Neural progenitor cell (in vitro differentiated cells): ENCODE results near the gene MRAP. TPM values are rescaled to one million over a fixed set of nuclear protein-coding genes. Genes with fewer than 3 reads are reported as not detected.

Experiments used
- DNase-seq: peaks from one replicate; pipeline ENCODE4 v3.0.0-alpha.2; 2016; ENCODE audit warnings: low spot score
- H2AFZ ChIP-seq: fragments of 200-600 bp; sonication (generic); replicated peaks from 2 replicates; pipeline ENCODE4 v1.6.1; 2016; ENCODE audit warnings: antibody characterized with exemption
- H3F3A ChIP-seq: fragments of 200-600 bp; sonication (generic); 2 replicates; pipeline ENCODE4 v1.6.1; 2016; ENCODE audit warnings: antibody characterized with exemption, low read depth
- H3K27ac ChIP-seq: fragments of 200-600 bp; sonication (generic); 2 replicates; pipeline ENCODE4 v1.5.1; 2016; ENCODE audit warnings: mild to moderate bottlenecking
- H3K27me3 ChIP-seq: fragments of 200-600 bp; sonication (generic); 2 replicates; pipeline ENCODE4 v1.6.1; 2016; ENCODE audit warnings: mild to moderate bottlenecking, moderate library complexity
- H3K36me3 ChIP-seq: fragments of 200-600 bp; sonication (generic); 2 replicates; pipeline ENCODE4 v1.5.1; 2016
- H3K4me1 ChIP-seq: fragments of 200-600 bp; sonication (generic); 2 replicates; pipeline ENCODE4 v1.6.1; 2016; ENCODE audit warnings: mixed run types
- H3K4me2 ChIP-seq: fragments of 200-600 bp; sonication (generic); 2 replicates; pipeline ENCODE4 v1.6.1; 2016
- H3K4me3 ChIP-seq: fragments of 200-600 bp; sonication (generic); 2 replicates; pipeline ENCODE4 v1.5.1; 2016
- H3K79me2 ChIP-seq: fragments of 200-600 bp; sonication (generic); 2 replicates; pipeline ENCODE4 v1.6.1; 2016; ENCODE audit warnings: low read depth
- H3K9ac ChIP-seq: fragments of 200-600 bp; sonication (generic); 2 replicates; pipeline ENCODE4 v1.6.1; 2016
- H3K9me3 ChIP-seq: fragments of 200-600 bp; sonication (generic); 2 replicates; pipeline ENCODE4 v1.5.1; 2016; ENCODE audit warnings: low read depth
- H4K20me1 ChIP-seq: fragments of 200-600 bp; sonication (generic); 2 replicates; pipeline ENCODE4 v1.6.1; 2016; ENCODE audit warnings: low read depth
- H3K27ac Mint-ChIP-seq: 3 replicates; pipeline ENCODE4 v1.8.0; 2021; ENCODE audit warnings: mixed read lengths
- H3K27me3 Mint-ChIP-seq: 2 replicates; pipeline ENCODE4 v1.8.0; 2022; ENCODE audit warnings: low read depth, mild to moderate bottlenecking, inconsistent platforms, moderate library complexity, mixed read lengths; ENCODE audit not compliant: insufficient read depth
- H3K36me3 Mint-ChIP-seq: 3 replicates; pipeline ENCODE4 v1.8.0; 2021; ENCODE audit warnings: mixed read lengths
- H3K4me1 Mint-ChIP-seq: 3 replicates; pipeline ENCODE4 v1.8.0; 2021; ENCODE audit warnings: mixed read lengths
- H3K4me3 Mint-ChIP-seq: 3 replicates; pipeline ENCODE4 v1.8.0; 2021; ENCODE audit warnings: mild to moderate bottlenecking, moderate library complexity, mixed read lengths
- H3K9me3 Mint-ChIP-seq: 3 replicates; pipeline ENCODE4 v1.8.0; 2020; ENCODE audit warnings: mixed read lengths
- CTCF ChIP-seq: fragments of 200-600 bp; sonication (generic); IDR thresholded peaks from 2 replicates; pipeline ENCODE4 v1.5.1; 2017; ENCODE audit warnings: antibody characterized with exemption, mild to moderate bottlenecking
- EZH2 ChIP-seq: fragments of 200-600 bp; sonication (generic); IDR thresholded peaks from 2 replicates; pipeline ENCODE4 v1.6.1; 2017; ENCODE audit warnings: antibody characterized with exemption, mild to moderate bottlenecking, moderate library complexity
- EZH2phosphoT487 ChIP-seq: fragments of 200-600 bp; sonication (generic); IDR thresholded peaks from 2 replicates; pipeline ENCODE4 v1.6.1; 2017; ENCODE audit warnings: antibody characterized with exemption
- total RNA-seq: library from RNA; depleted of rRNA; stranded (reverse); fragments of >200 nt; gene quantifications from 2 replicates; pipeline ENCODE4 v1.2.3, GENCODE V29; 2015; ENCODE audit warnings: low replicate concordance

Gene MRAP
- not detected in 2 replicates for total RNA-seq

- Histone ChIP-seq H3K4me2 (no peak within 1 kb of the TSS), H3K79me2 (no peaks in the 10 kb centered on the region), H4K20me1 (no peaks in the 10 kb centered on the region), H3K4me3 (no peak within 1 kb of the TSS), H3K9ac (no peak within 1 kb of the TSS), H2AFZ (no peak within 1 kb of the TSS), H3K27ac (no peak within 1 kb of the TSS), H3K36me3 (no peaks in the 10 kb centered on the region), H3K4me1 (no peaks in the 10 kb centered on the region), H3K27me3 (no peaks in the 10 kb centered on the region), H3K9me3 (no peaks in the 10 kb centered on the region), H3F3A (no peaks in the 10 kb centered on the region)
- H3K4me1 Mint-ChIP-seq = no peaks in the 10 kb centered on the region
- H3K4me3 Mint-ChIP-seq = no peak within 1 kb of the TSS
- peaks cover 13% of the 10 kb centered on the region for H3K36me3 Mint-ChIP-seq
- TF ChIP-seq EZH2phosphoT487 = no peak
- TF ChIP-seq CTCF = no peak
- TF ChIP-seq EZH2 = no peak
- H3K27ac Mint-ChIP-seq = no peak within 1 kb of the TSS
- DNase-seq = no peak
- peaks cover 5% of the 10 kb centered on the region for H3K27me3 Mint-ChIP-seq
- H3K9me3 Mint-ChIP-seq = no peaks in the 10 kb centered on the region
These were observed at the start of gene MRAP for GRCh38 chr21:32298658-32299081. Gene MRAP, plus strand, starts transcription at chr21:32298855. Its CDS starts 117 bp downstream, at chr21:32298972.

GRCh38 chr21:32249511-32250280 is 49.0 kb upstream of the MRAP start:
- H3K27ac ChIP-seq = no peak overlapping the region
- Mint-ChIP-seq H3K27me3 (peaks cover 9% of the 10 kb centered on the region), H3K9me3 (peaks cover 8% of the 10 kb centered on the region), H3K36me3 (no peaks in the 10 kb centered on the region), H3K4me1 (peaks cover 17% of the 10 kb centered on the region), H3K4me3 (peak overlapping the region; percentile 54), H3K27ac (peak overlapping the region; percentile 87)
- H3K27me3 ChIP-seq = no peaks in the 10 kb centered on the region
- peaks cover 17% of the 10 kb centered on the region for H3F3A ChIP-seq
- H3K9me3 ChIP-seq = no peaks in the 10 kb centered on the region
- peaks cover 17% of the 10 kb centered on the region for H3K4me1 ChIP-seq
- H3K79me2 ChIP-seq = no peaks in the 10 kb centered on the region
- no peaks in the 10 kb centered on the region for H3K36me3 ChIP-seq
- H3K9ac ChIP-seq = no peak overlapping the region
- no peak overlapping the region for H3K4me3 ChIP-seq
- no peak for TF ChIP-seq EZH2phosphoT487
- no peak for TF ChIP-seq CTCF
- no peak for TF ChIP-seq EZH2
- no peak overlapping the region for H3K4me2 ChIP-seq
- no peak for DNase-seq
- H2AFZ ChIP-seq = no peak overlapping the region
- peaks cover 7% of the 10 kb centered on the region for H4K20me1 ChIP-seq

- Mint-ChIP-seq H3K4me3 (no peak overlapping the region), H3K27me3 (peaks cover 4% of the 10 kb centered on the region), H3K27ac (no peak overlapping the region), H3K36me3 (no peaks in the 10 kb centered on the region), H3K4me1 (peaks cover 31% of the 10 kb centered on the region), H3K9me3 (peaks cover 2% of the 10 kb centered on the region)
- Histone ChIP-seq H3K27me3 (no peaks in the 10 kb centered on the region), H4K20me1 (peaks cover 7% of the 10 kb centered on the region), H3K9me3 (no peaks in the 10 kb centered on the region), H3K4me1 (peaks cover 17% of the 10 kb centered on the region), H3K27ac (no peak overlapping the region), H3K4me2 (no peak overlapping the region), H2AFZ (no peak overlapping the region), H3K9ac (no peak overlapping the region), H3K36me3 (no peaks in the 10 kb centered on the region), H3K79me2 (no peaks in the 10 kb centered on the region), H3F3A (peaks cover 17% of the 10 kb centered on the region), H3K4me3 (no peak overlapping the region)
- TF ChIP-seq CTCF = no peak
- no peak for TF ChIP-seq EZH2
- TF ChIP-seq EZH2phosphoT487 = no peak
- DNase-seq = no peak
These were observed 46.5 kb upstream of the MRAP start for GRCh38 chr21:32252136-32252535.
